NCI-H1105 (cell line): ENCODE data around the gene MAML2.

Source experiments
- DNase-seq: peaks from one replicate; lab custom pipeline; 2025; lab: John Stamatoyannopoulos, UW

Gene MAML2

DNA sequence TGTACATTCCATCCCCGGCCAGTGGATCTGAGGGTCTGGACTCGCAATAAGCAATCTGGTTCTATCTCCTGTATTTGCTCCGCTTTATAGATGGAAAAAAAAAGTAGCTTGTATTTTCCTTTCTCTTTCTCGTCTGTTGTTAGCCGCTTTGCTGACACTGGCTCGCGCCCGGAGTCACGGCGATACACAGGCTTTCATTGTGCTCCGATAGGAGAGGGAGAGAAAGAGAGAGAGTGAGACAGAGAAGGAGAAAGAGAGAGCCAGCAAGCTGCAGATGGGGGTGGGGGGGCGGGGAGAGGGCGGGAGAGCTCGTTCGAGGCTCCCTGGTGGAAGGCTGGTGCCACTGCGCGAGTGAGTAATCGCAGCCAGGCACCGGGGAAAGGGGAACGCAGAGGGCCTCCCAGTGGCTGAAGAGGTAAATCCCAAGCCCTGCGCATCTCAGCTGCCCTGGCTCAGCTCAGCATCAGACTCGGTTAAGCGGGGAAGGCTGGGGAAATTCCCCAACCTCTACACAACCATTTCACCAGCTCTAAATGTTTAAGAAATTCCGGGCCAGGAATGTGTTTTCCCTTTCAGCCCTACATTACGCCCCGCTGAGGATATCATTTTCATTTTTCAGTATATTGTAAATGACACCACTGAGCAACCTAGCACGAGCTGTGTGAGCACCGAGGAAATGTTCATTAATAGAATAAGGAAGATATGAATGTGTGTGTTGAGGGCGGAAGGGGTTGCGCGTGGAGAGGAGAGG is at the start of gene MAML2:
MAML2 (minus strand) TSS at position 235 of the 751 bp plus-strand sequence. CDS start 1,300 bp downstream, outside the sequence.
- peak; percentile 84 for DNase-seq

DNA sequence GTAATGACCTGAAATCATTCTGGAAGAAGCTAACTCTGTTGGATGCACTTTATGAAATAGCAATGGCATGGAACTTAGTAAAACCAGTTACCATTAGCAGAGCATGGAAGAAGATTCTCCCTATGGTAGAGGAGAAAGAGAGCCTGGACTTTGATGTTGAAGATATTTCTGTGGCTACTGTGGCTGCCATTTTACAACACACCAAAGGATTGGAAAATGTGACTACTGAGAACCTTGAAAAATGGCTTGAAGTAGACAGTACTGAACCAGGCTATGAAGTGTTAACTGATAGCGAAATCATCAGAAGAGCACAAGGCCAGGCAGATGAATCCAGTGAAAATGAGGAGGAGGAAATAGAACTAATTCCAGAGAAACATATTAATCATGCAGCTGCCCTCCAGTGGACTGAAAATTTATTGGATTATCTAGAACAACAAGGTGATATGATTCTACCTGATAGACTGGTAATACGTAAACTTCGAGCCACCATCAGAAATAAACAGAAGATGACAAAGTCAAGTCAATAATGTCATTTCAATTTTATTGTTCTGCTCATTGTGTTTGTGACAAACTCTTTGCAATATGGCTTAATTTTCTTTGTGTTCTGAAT is 48.8 kb upstream of the MAML2 start:
- DNase-seq, result no peak

DNA sequence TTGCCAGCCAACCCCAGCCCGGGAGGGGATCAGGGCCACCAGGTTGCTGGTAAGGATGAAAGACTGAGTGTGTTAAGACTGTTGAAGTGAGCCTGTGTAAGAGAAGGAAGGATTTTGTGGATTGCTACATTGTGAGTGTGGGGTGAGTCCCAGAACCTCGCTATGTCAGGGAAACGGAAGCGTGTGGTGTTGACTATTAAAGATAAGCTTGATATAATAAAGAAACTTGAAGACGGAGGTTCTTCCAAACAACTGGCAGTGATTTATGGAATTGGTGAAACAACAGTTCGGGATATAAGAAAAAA is 47.4 kb upstream of the MAML2 start:
- no peak for DNase-seq

DNA sequence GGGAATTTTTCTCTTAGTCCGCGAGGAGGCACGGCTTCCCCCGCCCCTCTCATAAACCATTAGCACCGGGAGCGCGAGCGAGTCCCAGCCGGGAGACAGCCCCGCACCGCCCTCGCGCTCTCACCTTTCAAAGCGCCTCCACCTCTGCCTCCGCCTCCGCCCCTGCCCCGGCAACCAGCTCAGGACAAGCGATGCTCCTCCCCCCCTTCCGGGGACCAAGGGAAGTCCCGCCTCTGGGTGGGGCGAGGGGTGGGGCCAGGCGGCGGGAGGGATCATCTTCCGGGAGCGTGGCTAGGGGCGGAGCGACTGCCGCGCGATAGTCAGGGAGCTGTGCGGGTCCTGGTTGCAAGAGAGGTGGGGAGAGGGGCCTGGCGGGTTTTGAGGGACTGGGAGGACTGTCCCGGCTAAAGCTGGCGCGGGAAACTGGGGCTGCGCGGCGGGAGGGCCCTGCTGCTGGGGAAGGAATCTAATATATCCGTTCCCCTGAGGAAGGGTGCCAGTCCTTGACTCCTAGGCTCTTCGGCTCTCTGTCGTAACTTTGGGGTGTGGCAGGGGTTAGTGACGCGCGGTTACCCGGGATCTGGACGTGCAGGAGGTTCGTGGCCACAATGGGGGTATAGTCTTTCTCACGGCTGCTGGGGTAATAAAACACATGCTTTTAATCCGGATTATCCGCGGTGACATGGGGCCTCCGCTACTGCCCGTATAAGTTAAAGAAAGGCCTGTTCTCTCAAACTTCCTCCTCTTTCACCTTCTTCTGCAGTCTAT is 46.9 kb upstream of the MAML2 start, which contains the start of the genes CCDC82 and JRKL:
CCDC82 (minus strand) TSS at position 193 of the 768 bp plus-strand sequence. CDS start 5,165 bp downstream, outside the sequence.
JRKL (plus strand) TSS at position 294 of the 768 bp plus-strand sequence. CDS start 637 bp downstream, outside the sequence.
- peak; percentile 96 for DNase-seq

DNA sequence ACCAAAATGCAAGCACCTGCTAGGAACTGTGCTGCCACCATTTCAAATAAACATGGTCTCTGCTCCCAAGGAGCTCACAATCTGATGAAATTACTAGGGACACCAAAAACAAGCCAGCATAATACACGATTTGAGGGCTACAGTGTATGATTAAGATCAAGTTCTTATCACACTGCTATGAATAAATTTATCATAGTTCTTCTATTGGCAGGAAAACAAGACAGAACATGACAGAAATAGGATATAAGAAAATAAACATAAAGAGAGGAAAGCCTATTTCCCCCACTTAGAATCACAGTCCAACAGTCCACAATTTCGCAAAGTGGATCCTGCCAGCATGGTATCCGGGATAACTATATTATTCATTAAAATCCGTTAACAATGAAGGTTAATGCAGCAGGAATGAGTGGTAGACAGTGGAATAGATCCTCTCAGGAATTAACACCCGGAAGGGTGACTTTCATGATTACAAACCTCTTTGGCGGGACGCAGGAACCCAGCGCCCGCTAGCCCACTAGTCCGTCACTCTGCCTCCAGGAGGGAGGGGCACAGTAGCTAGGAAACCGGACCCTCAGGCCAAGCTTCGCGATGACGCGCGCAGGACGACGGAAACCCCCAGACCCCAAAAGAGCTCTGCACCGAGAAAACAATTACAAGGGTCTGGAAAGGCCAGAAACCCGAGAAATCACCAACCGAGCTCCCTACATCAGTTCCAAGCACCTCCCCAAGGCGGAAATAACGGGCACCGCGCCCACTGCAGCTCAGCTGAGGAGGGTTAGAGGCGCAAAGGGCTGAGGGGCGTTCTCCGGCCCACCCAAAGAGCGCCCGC is 46.1 kb upstream of the MAML2 start:
- peak; percentile 60 for DNase-seq

DNA sequence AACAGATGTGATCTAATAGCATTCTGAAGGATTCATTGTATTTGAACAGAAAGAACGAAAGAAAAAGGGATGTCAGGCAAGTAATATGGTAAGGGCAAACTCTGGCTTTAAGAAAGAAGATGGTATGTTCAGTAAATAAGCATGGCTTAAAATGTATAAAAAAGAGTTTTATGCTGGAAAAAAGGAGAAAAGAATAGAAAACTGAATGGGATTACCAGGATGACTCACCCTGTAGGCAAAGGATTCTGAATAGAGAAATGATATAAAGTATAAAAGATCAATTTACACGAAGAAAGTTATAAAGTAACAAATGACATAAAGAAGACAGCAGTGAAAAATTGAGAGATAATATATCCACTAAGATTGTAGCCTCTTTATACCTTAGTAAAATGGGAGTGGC is 42.2 kb upstream of the MAML2 start:
- DNase-seq, result no peak

DNA sequence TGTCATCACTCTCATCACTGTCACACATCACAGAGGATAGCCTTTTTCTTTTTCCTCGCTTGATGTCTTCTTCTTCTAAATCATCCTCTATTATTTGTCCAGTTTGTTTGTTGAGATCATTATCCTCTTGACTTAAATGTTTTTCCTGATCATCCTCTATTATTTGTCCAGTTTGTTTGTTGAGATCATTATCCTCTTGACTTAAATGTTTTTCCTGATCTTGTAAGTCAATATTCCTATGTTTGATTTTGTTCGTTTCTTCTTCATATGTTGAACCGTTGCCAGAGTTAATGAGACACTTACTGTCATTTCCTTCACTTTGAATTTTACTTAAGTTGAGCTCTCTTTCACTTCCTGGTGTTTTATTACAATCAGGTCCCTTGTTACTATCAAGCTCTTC is 41.2 kb upstream of the MAML2 start:
- DNase-seq, result peak; percentile 58

DNA sequence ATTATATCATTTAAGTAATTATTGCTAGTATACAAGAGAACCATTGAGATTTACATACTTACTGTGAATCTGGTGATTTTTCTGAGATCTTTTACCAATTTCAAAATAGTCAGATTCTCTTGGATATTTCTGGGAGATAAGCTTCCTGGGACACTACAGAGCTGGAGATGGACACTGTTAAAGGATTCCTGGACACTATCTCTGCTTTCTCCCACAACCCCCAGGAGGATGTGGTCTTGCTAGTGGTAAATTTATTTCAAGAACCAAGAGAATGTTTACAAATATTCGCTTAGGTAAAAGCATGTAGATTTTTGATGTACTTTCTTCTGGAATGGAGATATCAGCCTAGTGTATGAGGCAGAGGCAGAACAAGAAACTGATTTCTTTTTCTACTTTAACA is 33.8 kb upstream of the MAML2 start:
- DNase-seq, result no peak

DNA sequence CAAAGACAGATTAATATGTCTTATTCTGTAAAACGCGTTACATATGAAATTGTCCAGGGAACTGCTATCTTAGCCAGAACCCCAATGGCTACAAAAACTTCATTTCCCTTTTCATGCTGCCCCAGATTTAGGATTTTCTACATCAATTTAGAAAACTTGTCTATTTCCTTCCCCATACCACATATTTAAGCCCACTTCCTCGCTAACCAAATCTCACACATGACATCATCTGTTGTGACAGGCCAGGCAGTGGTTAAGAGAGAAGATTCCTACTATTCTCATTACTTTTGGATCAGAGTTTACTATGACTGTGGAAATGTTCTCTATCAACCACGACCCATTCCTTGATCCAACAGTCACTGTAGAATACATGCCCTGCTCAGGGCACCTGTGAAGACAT is 30.8 kb upstream of the MAML2 start:
- DNase-seq, result no peak

DNA sequence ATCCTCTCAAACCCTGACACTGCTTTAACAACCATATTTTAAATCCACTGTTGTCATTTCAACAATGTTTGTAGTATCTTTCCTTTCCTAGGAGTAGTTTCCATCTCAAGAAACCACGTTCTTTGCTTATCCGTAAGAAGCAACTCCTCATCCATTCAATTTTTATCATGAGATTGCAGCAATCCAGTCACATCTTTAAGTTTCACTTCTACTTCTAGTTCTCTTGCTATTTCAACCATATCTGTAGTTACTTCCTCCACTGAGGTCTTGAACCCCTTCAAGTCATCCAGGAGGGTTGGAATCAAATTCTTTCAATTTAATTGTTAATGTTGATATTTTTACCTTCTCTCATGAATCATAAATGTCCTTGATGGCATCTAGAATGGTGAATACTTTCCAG is 24.3 kb upstream of the MAML2 start:
- DNase-seq, result no peak

DNA sequence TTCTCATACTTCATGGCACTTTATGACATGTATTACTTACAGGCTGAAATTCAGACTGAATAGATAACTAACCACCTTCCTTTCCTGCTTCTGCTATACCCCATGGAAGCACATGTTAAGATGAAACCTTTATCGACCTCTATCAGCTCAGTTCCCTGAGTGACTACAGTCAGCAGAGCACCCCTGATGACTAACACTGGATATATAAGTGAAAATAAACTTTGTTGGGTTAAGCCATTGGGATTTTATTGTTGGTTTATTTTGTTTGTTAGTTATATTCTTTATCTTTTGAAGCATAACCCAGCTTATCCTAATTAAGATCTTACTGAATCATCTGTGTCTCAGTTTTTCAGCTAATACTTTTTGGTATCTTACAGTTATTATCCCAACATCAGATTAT is 23.0 kb upstream of the MAML2 start:
- DNase-seq, result no peak

DNA sequence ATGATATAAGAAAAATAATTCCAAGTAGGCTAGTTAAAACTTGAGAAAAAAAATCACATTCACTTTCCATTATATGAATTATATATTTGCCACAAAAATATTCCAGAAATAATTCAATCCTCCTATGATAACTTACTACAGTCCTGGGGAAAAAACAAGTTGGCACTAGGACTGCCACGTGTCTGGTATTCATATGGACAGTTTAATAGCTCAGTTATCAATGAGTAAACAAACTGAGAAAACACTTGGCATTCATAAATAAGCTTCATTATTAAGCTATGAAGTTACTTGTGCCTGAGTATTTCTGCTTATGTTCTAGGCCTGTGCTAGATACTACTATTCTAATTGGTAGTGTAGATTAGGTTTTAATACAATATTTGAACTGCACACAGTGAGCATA is 22.5 kb upstream of the MAML2 start:
- DNase-seq, result no peak

DNA sequence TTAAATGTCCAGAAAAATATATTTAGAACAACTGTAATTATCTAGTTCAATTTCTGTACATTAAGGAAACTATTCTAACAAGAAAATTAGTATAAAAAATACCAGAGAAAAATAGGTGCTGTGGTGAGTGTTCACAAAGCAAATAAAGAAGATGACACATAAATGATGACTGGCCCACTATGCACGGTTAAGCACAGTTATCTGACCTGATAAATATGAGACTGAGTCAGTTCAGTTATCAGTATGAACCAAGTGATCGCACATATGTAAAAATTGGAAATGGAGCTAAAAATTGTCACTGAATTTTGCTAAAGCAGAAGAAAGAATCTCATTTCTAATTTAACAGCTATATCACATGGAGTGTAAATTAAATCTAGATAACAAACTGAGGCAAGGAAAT is 18.8 kb upstream of the MAML2 start:
- DNase-seq, result no peak

DNA sequence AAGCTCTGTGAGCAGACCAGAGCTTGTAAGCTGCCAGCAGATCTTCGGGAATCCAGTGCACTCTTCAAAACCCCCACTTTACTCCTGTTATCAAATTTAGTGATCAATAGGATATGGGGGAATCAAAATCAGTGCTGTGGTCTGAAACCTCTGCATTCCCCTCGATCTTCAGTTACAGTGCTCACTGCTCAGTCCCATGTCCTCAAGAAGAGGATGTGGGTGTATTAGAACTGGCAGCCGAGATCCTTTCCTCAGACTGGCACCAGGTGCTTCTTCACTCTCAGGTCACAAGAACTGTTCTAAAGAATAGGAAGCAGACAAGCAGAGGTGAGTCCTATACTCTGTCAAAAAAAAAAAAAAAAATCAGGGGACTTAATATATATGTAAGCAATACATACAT is 15.3 kb upstream of the MAML2 start:
- DNase-seq, result no peak

DNA sequence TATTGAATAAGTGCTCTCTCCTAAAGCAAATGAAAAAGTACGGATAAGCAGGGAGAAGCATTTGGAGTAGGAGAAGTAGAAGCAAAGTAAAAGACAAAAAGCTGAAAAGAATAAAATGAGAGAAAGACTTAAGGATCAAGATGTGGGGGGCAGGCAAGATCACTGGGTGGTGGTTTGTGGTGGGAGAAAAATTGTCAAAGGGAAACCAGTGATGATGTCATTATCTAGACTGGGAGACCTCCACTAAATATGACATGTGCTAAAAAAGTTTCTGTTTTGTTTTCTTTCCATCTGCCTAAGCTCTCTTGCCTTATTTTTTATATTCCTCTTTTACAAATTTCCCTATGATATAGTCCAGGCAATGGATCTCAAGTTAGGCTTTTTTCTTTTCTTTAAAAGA is 14.8 kb upstream of the MAML2 start:
- DNase-seq, result no peak

DNA sequence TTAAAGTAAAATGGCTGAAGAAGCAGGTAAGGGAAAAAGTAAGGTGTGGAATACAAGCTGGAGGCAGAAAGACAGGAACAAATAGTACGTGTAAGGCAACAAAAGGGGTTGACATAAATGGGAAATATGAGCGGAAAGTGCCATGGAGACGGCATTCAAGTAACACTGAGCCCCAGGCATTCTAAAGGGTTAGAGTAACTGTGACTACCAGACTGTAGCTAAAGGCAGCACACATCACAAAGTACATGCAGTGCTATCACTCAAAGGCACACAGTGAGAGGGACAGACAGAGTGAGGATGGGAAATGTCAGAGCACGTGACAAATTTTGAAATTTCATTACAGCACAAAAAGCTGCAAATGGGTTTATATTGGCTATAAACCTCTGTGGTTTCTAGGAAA is 13.9 kb upstream of the MAML2 start:
- no peak for DNase-seq

DNA sequence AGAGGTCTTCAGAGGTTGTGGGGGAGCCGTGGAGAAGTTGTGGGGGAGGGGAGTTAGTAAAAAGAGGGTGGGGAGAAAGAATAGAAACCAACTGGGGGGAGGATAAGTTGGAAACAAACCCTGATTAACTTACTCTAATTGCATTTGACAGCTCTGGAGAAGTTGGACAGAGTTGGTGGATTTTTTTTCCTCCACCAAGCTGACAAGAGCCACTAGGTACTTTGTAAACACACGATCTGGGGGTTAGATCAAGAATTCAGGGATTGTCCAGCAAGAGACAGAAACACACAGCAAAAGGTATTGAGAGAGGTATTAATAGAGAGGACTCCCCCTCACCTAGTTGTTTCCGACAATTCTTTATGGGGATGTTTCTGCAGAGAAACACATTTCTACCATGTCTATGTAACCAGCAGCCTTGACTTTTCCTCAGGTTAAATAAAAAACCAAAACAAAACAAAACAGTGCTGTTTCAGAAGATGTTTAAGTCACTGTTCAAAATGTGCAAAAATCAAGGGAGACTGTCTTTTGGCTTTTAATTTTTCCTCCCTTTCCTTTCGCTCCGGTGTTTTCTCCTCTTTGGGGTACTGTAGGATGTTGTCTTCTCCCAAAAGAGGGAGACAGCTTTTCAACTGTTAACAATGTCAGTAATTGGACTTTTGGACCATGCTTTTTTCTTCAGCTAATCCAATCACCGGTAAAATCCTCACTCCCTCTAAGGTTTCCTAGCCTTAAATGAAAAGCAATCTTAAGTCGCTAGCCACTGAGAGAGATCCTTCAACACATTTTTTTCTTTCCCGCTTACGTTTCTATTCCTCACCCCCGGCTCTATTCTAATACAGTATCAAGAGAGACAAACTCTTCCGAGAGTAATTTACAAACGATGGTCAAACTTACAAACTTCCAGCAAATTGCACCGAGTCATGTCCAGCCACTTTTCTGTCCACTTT is 708 bp downstream of the MAML2 start:
- no peak for DNase-seq

DNA sequence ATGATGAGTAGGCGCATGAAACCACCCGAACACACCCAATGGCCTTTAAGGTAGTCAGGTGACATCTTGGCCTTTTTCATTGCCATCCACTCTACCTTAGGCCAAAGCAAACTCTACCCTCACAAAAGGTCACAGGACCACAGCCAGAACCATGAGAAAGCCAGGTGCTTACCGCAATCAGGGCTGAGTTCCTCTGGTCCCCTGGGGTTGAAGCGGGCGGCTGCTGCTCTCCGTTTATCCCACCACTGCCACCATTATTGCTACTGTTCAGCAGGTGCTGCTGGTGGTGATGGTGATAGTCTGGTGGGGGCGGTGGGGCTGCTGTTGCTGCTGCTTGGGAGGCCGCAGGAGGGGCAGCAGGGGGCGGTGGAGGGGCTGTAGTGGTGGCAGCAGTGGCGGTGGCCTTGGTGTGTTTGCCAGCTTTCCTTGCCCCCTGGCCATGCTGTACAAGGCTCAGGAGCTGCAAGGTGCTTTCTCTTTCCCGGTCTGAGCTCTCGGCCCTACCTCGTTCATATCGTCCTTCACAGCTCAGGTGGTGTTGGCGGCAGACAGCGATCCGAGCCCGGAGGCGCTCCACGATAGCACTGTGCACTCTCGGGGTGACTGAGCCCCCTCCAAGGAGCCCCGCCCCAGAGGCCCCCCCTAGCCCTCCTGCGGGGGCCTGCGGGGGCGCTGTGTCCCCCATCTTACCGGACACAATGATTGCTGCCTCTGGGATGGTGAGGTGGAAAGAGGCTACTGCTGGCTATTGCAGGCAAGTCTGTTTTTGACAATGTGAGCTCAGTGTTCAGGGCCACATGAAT is 1.6 kb downstream of the MAML2 start:
- DNase-seq, result no peak

DNA sequence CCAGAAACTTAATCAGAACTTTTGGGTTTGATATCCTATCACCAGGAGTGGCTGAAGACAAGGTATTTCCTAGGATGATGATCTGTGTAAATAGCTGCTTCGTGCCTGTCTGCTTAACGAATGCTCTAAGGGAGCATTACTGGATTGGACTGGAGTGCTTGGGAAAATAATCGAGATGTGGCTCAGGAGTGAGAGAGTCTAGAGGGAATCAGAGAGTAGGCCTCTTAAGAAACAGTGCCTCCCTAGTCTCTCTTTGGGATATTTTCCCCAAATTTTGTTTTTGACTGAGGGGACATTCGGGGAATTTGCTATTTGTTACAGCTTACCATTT is 2.5 kb downstream of the MAML2 start:
- no peak for DNase-seq
